A673 (cell line): ENCODE data around the gene BCL10. TPM values are rescaled to one million over a fixed set of nuclear protein-coding genes. Genes with fewer than 3 reads are reported as not detected.
A peak's percentile ranks its signal among the peaks of the same experiment; 100 is the strongest.

Experiments
- BruUV-seq: library from RNA; stranded (reverse); fragments of 400-500 nt; replicated peaks from 2 replicates; lab custom pipeline; 2021; lab: Mats Ljungman, UMichigan
- CTCF ChIA-PET: fragments of 300-600 bp; sonication (Branson Sonifier 250); formaldehyde crosslinking; loops from one replicate; lab custom pipeline; 2022; ENCODE audit warnings: antibody characterized with exemption; lab: Charles Lee
- POLR2A ChIA-PET: fragments of 300-600 bp; sonication (Branson Sonifier 250); formaldehyde crosslinking; loops from one replicate; lab custom pipeline; 2022; ENCODE audit warnings: antibody characterized with exemption; ENCODE audit not compliant: low non-redundant PET; lab: Charles Lee
- DNase-seq: peaks from one replicate; pipeline ENCODE4 v3.0.0-alpha.2; 2015; ENCODE audit warnings: low spot score
- H3K27ac ChIP-seq: fragments of 200-600 bp; sonication (generic); 2 replicates; pipeline ENCODE4 v1.5.1; 2016; ENCODE audit warnings: mixed run types, low read depth, mild to moderate bottlenecking, mixed read lengths, antibody characterized with exemption, low read length; ENCODE audit not compliant: poor library complexity, severe bottlenecking
- H3K27me3 ChIP-seq: fragments of 200-600 bp; sonication (generic); replicated peaks from 2 replicates; pipeline ENCODE4 v1.6.1; 2017; ENCODE audit warnings: mixed run types, low read depth, mild to moderate bottlenecking, mixed read lengths, antibody characterized with exemption, low read length; ENCODE audit not compliant: insufficient read depth, poor library complexity
- H3K36me3 ChIP-seq: fragments of 200-600 bp; sonication (generic); 2 replicates; pipeline ENCODE4 v1.6.1; 2016; ENCODE audit warnings: mixed run types, mild to moderate bottlenecking, mixed read lengths, antibody characterized with exemption, low read length; ENCODE audit not compliant: insufficient read depth, poor library complexity, severe bottlenecking
- H3K4me1 ChIP-seq: fragments of 200-600 bp; sonication (generic); 2 replicates; pipeline ENCODE4 v1.6.1; 2017; ENCODE audit warnings: mixed run types, mild to moderate bottlenecking, mixed read lengths, antibody characterized with exemption, low read length; ENCODE audit not compliant: insufficient read depth, poor library complexity, severe bottlenecking
- H3K4me3 ChIP-seq: fragments of 200-600 bp; sonication (generic); 2 replicates; pipeline ENCODE4 v1.5.1; 2016; ENCODE audit warnings: low read depth, mixed run types, mild to moderate bottlenecking, mixed read lengths, low read length; ENCODE audit not compliant: poor library complexity, severe bottlenecking
- H3K9me3 ChIP-seq: fragments of 200-600 bp; sonication (generic); 2 replicates; pipeline ENCODE4 v1.6.1; 2016; ENCODE audit warnings: mixed run types, low read depth, mild to moderate bottlenecking, mixed read lengths, antibody characterized with exemption, low read length; ENCODE audit not compliant: poor library complexity, severe bottlenecking
- EZH2 ChIP-seq: fragments of 200-600 bp; sonication (generic); IDR thresholded peaks from 2 replicates; pipeline ENCODE4 v1.6.1; 2017; ENCODE audit warnings: borderline replicate concordance, low read depth, mild to moderate bottlenecking, mixed read lengths, antibody characterized with exemption, low read length; ENCODE audit not compliant: poor library complexity, severe bottlenecking
- intact Hi-C: fragments of 100-400 bp; cut with micrococcal nuclease; formaldehyde crosslinking; loops from one replicate; pipeline ENCODE4 v1.10.0; 2022; ENCODE audit not compliant: unreplicated experiment
- total RNA-seq: library from RNA; stranded (reverse); gene quantifications from 2 replicates; pipeline ENCODE4 v1.2.3, GENCODE V29; 2021
- TF ChIP-seq, protein P1 (sequence below): fragments of 300-800, 200-600 bp; sonication (generic); conservative IDR thresholded peaks from 2 replicates; pipeline ENCODE4 v1.5.1; 2017; ENCODE audit warnings: low read depth, mild to moderate bottlenecking, antibody characterized with exemption, low read length, moderate library complexity, mixed read lengths

The BCL10 gene
- total RNA-seq, 1 experiment from 2014 or later, result 20.9 TPM

DNA sequence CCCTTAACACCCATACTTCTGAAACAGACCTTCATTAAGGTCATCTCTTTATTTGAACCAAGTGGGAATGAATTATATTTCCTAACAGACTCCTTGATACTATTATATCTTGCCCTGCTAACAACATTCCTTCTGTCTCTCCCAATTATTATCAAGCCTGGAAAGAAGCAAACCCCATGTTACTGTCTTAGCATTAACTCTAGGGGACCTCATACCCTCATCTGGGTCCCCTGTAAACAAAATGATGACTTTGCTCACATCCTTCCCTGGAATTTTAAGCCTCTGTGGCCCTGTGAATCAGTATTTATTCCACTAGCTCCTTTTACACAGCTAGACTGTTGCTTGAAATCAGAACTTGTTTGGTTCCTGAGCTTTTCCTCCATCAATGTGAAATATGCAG, 38.3 kb upstream of the BCL10 start:
- CTCF ChIA-PET, result no interaction called here
- H3K27ac ChIP-seq, result no peak overlapping the region
- no peaks in the 10 kb centered on the region for H3K27me3 ChIP-seq
- H3K9me3 ChIP-seq, result no peaks in the 10 kb centered on the region
- BruUV-seq, result no TSS peak
- peaks cover 49% of the 10 kb centered on the region for H3K4me1 ChIP-seq
- H3K36me3 ChIP-seq, result no peaks in the 10 kb centered on the region
- no peak for DNase-seq
- H3K4me3 ChIP-seq, result no peak overlapping the region
- TF ChIP-seq EZH2, result no peak
- TF ChIP-seq, protein P1, sequence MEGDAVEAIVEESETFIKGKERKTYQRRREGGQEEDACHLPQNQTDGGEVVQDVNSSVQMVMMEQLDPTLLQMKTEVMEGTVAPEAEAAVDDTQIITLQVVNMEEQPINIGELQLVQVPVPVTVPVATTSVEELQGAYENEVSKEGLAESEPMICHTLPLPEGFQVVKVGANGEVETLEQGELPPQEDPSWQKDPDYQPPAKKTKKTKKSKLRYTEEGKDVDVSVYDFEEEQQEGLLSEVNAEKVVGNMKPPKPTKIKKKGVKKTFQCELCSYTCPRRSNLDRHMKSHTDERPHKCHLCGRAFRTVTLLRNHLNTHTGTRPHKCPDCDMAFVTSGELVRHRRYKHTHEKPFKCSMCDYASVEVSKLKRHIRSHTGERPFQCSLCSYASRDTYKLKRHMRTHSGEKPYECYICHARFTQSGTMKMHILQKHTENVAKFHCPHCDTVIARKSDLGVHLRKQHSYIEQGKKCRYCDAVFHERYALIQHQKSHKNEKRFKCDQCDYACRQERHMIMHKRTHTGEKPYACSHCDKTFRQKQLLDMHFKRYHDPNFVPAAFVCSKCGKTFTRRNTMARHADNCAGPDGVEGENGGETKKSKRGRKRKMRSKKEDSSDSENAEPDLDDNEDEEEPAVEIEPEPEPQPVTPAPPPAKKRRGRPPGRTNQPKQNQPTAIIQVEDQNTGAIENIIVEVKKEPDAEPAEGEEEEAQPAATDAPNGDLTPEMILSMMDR, result no peak
- POLR2A ChIA-PET, result no interaction called here
- intact Hi-C loops, result no loop called here

DNA sequence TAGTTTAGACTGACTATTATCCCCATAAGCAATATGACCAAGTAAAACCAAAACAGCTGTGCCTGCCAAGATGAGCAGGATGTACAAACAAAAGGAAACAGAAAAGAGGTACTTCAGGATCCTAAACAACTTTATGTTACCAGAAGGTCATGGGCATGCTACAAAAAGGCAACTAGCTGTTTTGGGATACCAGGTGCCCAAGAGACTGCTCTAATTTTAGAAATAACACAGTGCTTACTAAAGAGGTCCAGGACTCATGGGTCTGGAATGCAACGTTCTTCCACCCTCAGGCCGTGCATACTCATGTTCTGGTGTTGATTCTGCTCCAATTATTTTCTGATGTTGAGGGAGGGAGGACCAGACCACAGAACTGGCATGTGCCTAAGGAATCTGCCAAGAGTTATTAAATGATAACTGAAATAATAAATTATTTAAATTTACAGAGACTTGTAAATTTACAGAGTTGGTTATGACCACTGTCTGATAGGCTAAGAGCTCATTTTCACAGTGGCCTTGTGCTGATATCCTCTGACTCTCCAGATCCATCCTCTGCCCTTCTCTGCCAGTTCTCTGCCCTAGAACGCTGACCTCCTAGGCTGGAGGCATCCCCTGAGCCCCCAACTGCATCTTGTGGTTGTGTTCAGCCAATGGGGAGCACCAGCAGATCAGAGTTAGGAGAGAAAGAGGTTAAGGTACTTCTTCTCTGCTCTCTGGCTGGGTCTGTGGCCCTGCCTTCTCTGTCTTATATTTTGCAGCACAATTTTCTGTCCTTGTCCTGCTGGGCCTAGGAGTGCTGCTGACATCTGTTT, 37.7 kb upstream of the BCL10 start:
- intact Hi-C loops, result no loop called here
- ChIA-PET CTCF (no interaction called here), POLR2A (no interaction called here)
- H3K4me3 ChIP-seq, result no peak overlapping the region
- H3K27me3 ChIP-seq, result no peaks in the 10 kb centered on the region
- no peaks in the 10 kb centered on the region for H3K36me3 ChIP-seq
- DNase-seq, result no peak
- no peak for TF ChIP-seq EZH2
- TF ChIP-seq, protein P1, result no peak
- no TSS peak for BruUV-seq
- H3K27ac ChIP-seq, result no peak overlapping the region
- H3K4me1 ChIP-seq, result peaks cover 42% of the 10 kb centered on the region
- no peaks in the 10 kb centered on the region for H3K9me3 ChIP-seq

DNA sequence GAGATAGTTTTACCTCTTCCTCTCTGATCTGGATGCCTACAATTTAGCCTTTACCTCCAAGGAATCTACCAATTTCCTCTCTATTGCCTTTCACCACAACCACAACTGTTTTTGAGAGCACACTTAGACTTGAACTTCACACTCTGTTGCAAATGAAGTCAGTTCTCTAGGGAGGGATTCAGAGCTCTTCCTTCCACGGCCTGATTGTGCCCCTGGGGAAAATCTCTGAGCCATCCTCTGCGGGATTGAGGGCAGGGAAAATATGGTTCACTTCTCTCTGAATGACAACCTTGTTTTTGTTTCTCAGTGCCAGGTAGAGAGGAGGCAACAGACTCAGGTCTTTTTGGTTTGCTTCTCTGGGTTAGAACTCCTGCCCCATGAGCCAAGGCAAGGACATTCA, 35.4 kb upstream of the BCL10 start:
- ChIA-PET CTCF (no interaction called here), POLR2A (no interaction called here)
- peak; percentile 30 for DNase-seq
- Histone ChIP-seq H3K4me3 (no peak overlapping the region), H3K9me3 (no peaks in the 10 kb centered on the region), H3K36me3 (no peaks in the 10 kb centered on the region), H3K27me3 (no peaks in the 10 kb centered on the region), H3K4me1 (peaks cover 31% of the 10 kb centered on the region), H3K27ac (no peak overlapping the region)
- BruUV-seq, result no TSS peak
- intact Hi-C loops, result no loop called here
- TF ChIP-seq, protein P1, result no peak
- TF ChIP-seq EZH2, result no peak
